ENCODE results near the gene C20orf202. TPM values are rescaled to one million over a fixed set of nuclear protein-coding genes. Genes with fewer than 3 reads are reported as not detected.
"Not testable (repeated sequence)": the region's sequence is repeated elsewhere in the genome, so short reads cannot be mapped to it uniquely, and the experiment has no call there.

Gene C20orf202
- total and polyA plus RNA-seq, 5 experiments from 2014 or later: 0.68 to 0.85 TPM; not detected in 3

DNA sequence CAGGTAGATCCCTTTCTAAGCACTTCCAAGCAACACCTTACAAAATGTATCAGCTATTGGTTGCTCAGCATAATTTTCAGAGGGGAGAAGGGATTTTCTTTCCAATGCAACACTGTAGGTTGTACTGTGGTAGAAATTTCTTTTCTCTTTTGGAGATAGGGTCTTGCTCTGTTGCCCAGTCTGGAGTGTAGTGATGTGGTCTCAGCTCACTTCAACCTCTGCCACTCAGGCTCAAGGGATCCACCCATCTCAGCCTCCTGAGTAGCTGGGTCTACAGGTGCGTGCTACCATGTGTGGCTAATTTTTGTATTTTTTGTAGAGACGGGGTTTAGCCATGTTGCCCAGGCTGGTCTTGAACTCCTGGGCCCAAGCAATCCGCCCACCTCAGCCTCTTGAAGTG, 38.8 kb downstream of the C20orf202 start:
- no peaks in the 10 kb centered on the region for H3K36me3 Mint-ChIP-seq
- POLR2A ChIA-PET: no interaction called here
- H3K4me1 Mint-ChIP-seq: peaks cover 0 to 2% (median under 1%) of the 10 kb centered on the region in 4 donors
- ATAC-seq (no peak), DNase-seq (no peak)
- H3K27me3 Mint-ChIP-seq: peaks cover 0 to 18% (median 4%) of the 10 kb centered on the region in 5 donors
- H3K27ac Mint-ChIP-seq: no peak overlapping the region
- H3K9me3 Mint-ChIP-seq: no peaks in the 10 kb centered on the region
- H3K4me3 Mint-ChIP-seq: no peak overlapping the region

GRCh38 chr20:1242530-1242929, 39.3 kb downstream of the C20orf202 start:
- Mint-ChIP-seq H3K27me3 (peaks cover 0 to 16% (median 4%) of the 10 kb centered on the region in 5 donors), H3K27ac (no peak overlapping the region), H3K36me3 (no peaks in the 10 kb centered on the region), H3K4me3 (no peak overlapping the region), H3K9me3 (no peaks in the 10 kb centered on the region), H3K4me1 (peaks cover 0 to 2% (median under 1%) of the 10 kb centered on the region in 4 donors)
- ATAC-seq (no peak), DNase-seq (no peak)
- POLR2A ChIA-PET: no interaction called here

GRCh38 chr20:1245578-1245977, 42.3 kb downstream of the C20orf202 start:
- Mint-ChIP-seq H3K27me3 (peaks cover 0 to 7% (median 2%) of the 10 kb centered on the region in 5 donors), H3K4me1 (peaks cover 0 to 2% (median under 1%) of the 10 kb centered on the region in 4 donors), H3K36me3 (no peaks in the 10 kb centered on the region), H3K9me3 (peaks cover 0 to 4% (median 0%) of the 10 kb centered on the region in 9 donors), H3K4me3 (no peak overlapping the region), H3K27ac (no peak overlapping the region)
- POLR2A ChIA-PET: no interaction called here
- no peak for ATAC-seq
- no peak for DNase-seq

DNA sequence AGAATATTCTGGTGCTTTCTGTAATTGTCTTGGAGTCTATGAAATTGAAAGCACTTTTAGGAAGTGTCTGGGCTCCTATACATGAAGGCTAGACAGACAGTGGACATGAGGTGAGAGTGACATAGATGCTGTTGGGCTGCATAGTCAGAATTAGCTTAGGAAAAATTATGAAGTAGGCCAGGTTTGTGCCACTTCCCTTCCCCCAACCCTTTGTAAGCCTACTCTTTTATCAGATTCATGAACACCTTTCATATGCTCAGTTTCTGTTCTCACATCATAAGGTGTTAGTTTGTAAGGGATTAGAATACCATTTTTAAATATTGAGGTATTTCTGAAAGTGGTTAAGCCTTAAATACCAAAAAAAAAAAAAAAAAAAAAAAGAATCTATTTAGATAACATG, 44.4 kb downstream of the C20orf202 start:
- Mint-ChIP-seq H3K4me1 (peaks cover 6 to 16% (median 8%) of the 10 kb centered on the region in 4 donors), H3K36me3 (no peaks in the 10 kb centered on the region), H3K9me3 (peaks cover 0 to 11% (median 0%) of the 10 kb centered on the region in 9 donors), H3K27ac (no peak overlapping the region), H3K4me3 (no peak overlapping the region), H3K27me3 (peaks cover 0 to 5% (median 0%) of the 10 kb centered on the region in 5 donors)
- POLR2A ChIA-PET: interaction anchor here (0.8 kb wide), 1 partner anchor 18 kb away, joined by 3 read pairs; the partner anchor contains the start of gene SNPH
- DNase-seq: no peak
- ATAC-seq: no peak

DNA sequence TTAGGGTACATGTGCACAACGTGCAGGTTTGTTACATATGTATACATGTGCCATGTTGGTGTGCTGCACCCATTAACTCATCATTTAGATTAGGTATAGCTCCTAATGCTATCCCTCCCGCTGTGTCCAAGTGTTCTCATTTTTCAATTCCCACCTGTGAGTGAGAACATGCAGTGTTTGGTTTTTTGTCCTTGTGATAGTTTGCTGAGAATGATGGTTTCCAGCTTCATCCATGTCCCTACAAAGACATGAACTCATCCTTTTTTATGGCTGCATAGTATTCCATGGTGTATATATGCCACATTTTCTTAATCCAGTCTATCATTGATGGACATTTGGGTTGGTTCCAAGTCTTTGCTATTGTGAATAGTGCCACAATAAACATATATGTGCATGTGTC, 47.0 kb downstream of the C20orf202 start:
- POLR2A ChIA-PET: interaction anchor here (1.5 kb wide), 1 partner anchor 14 kb away, joined by 3 read pairs; no protein-coding TSS in a partner anchor
- H3K9me3 Mint-ChIP-seq: peaks cover 0 to 11% (median 0%) of the 10 kb centered on the region in 9 donors
- not testable (repeated sequence) for DNase-seq, H3K4me3 Mint-ChIP-seq, ATAC-seq, H3K27ac Mint-ChIP-seq, H3K36me3 Mint-ChIP-seq
- H3K27me3 Mint-ChIP-seq: peaks cover 0 to 10% (median 0%) of the 10 kb centered on the region in 5 donors
- peaks cover 6 to 16% (median 8%) of the 10 kb centered on the region in 4 donors for H3K4me1 Mint-ChIP-seq

- no peak overlapping the region for H3K4me3 Mint-ChIP-seq
- DNase-seq (no peak), ATAC-seq (no peak)
- peaks cover 0 to 11% (median 0%) of the 10 kb centered on the region in 9 donors for H3K9me3 Mint-ChIP-seq
- peaks cover 6 to 16% (median 8%) of the 10 kb centered on the region in 4 donors for H3K4me1 Mint-ChIP-seq
- H3K36me3 Mint-ChIP-seq: no peaks in the 10 kb centered on the region
- POLR2A ChIA-PET: no interaction called here
- H3K27me3 Mint-ChIP-seq: peaks cover 0 to 17% (median 0%) of the 10 kb centered on the region in 5 donors
- no peak overlapping the region for H3K27ac Mint-ChIP-seq
Observed at GRCh38 chr20:1252416-1252815, 49.2 kb downstream of the C20orf202 start.

DNA sequence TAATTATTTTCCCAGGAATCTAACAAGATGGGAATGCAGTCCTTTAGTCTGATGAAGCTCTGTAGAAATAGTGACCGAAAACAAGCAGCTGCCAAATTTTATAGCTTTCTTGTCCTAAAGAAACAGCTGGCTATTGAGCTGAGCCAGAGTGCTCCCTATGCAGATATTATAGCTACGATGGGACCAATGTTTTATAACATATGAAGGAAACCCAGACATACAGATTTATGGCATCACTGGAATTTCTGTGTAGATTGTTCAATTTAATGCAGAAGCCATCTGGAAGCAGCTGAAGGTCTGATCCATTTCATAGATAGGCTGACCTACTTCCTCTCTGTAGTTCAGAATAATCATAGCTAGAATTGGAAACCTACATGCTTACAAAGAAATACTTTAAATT, 51.0 kb downstream of the C20orf202 start:
- no peak for ATAC-seq
- Mint-ChIP-seq H3K4me1 (peaks cover 6 to 16% (median 8%) of the 10 kb centered on the region in 4 donors), H3K36me3 (no peaks in the 10 kb centered on the region), H3K4me3 (no peak overlapping the region), H3K27ac (no peak overlapping the region), H3K9me3 (peaks cover 0 to 11% (median 0%) of the 10 kb centered on the region in 9 donors), H3K27me3 (peaks cover 0 to 18% (median 0%) of the 10 kb centered on the region in 5 donors)
- POLR2A ChIA-PET: interaction anchor here (0.7 to 0.9 kb wide), 3 partner anchors 12 to 46 kb away, joined by 3 to 4 read pairs (median 3); partner anchors contain the start of gene SNPH
- DNase-seq: no peak

- POLR2A ChIA-PET: no interaction called here
Observed at GRCh38 chr20:1255675-1256074, 52.4 kb downstream of the C20orf202 start.

More at GRCh38 chr20:1255675-1256074, 52.4 kb downstream of the C20orf202 start:
- no peak overlapping the region for H3K4me3 Mint-ChIP-seq
- no peak for ATAC-seq
- peaks cover 0 to 6% (median 0%) of the 10 kb centered on the region in 9 donors for H3K9me3 Mint-ChIP-seq
- H3K27me3 Mint-ChIP-seq: peaks cover 0 to 19% (median 0%) of the 10 kb centered on the region in 5 donors
- DNase-seq: no peak
- H3K4me1 Mint-ChIP-seq: peaks cover 6 to 14% (median 8%) of the 10 kb centered on the region in 4 donors
- no peak overlapping the region for H3K27ac Mint-ChIP-seq
- H3K36me3 Mint-ChIP-seq: no peaks in the 10 kb centered on the region

Other genes starting within 250 kb of the C20orf202 start
- gene RSPO4, start 201.1 kb upstream of the C20orf202 start, total RNA-seq: under 1 TPM; 0.44 to 0.70 TPM
- gene RSPO4, start 201.1 kb upstream of the C20orf202 start, polyA plus RNA-seq: not detected
- 100 to 1,000 TPM; 106 to 110 TPM for gene PSMF1, start 84.9 kb upstream of the C20orf202 start, total RNA-seq
- gene PSMF1, start 84.9 kb upstream of the C20orf202 start, polyA plus RNA-seq: 100 to 1,000 TPM; 121 to 171 (median 152) TPM
- not detected for gene TMEM74B, start 18.5 kb upstream of the C20orf202 start, total RNA-seq
- gene TMEM74B, start 18.5 kb upstream of the C20orf202 start, polyA plus RNA-seq: not detected
- under 1 TPM in 1 of 2 experiments, not detected in 1; 0.49 TPM for gene RAD21L1, start 22.6 kb downstream of the C20orf202 start, total RNA-seq
- gene RAD21L1, start 22.6 kb downstream of the C20orf202 start, polyA plus RNA-seq: not detected
- gene SNPH, start 62.8 kb downstream of the C20orf202 start, total RNA-seq: 10 to 100 TPM; 25.7 to 26.6 TPM
- gene SNPH, start 62.8 kb downstream of the C20orf202 start, polyA plus RNA-seq: 10 to 100 TPM in 1 of 3 donors, 1 to 10 TPM in 2; 5.2 to 13.5 (median 6.3) TPM
- gene SDCBP2, start 125.7 kb downstream of the C20orf202 start, total RNA-seq: 1 to 10 TPM; 2.7 to 3.3 TPM
- gene SDCBP2, start 125.7 kb downstream of the C20orf202 start, polyA plus RNA-seq: 1 to 10 TPM in 1 of 3 donors, under 1 TPM in 2; 0.81 to 1.5 (median 0.98) TPM
- gene FKBP1A, start 189.6 kb downstream of the C20orf202 start, total RNA-seq: 10 to 100 TPM; 79.0 to 79.4 TPM
- gene FKBP1A, start 189.6 kb downstream of the C20orf202 start, polyA plus RNA-seq: 10 to 100 TPM; 47.2 to 50.4 (median 50.1) TPM